ENCODE data around the gene FKTN.
A peak's percentile ranks its signal among the peaks of the same experiment; 100 is the strongest.

Gene FKTN

GRCh38 chr9:105593145-105593544, 35.2 kb downstream of the FKTN start:
- Histone ChIP-seq H3K79me2 (ENCODE audit: insufficient read depth, low read length) (no peaks in the 10 kb centered on the region), H3K4me1 (ENCODE audit: insufficient read depth, low read length, poor library complexity, severe bottlenecking) (no peaks in the 10 kb centered on the region), H3K9me3 (ENCODE audit: insufficient read depth, low read depth, low read length) (peaks cover 11% of the 10 kb centered on the region; the same call in 1 of the 2 replicates), H3F3A (ENCODE audit: low read depth) (no peaks in the 10 kb centered on the region), H3K4me3 (ENCODE audit: low read length, poor library complexity, severe bottlenecking) (no peak overlapping the region), H3K36me3 (ENCODE audit: insufficient read depth, low read length) (peaks cover 26% of the 10 kb centered on the region), H3K9ac (ENCODE audit: low read depth, low read length, poor library complexity, severe bottlenecking) (no peak overlapping the region), H2AFZ (ENCODE audit: low read length) (no peak overlapping the region), H4K20me1 (ENCODE audit: insufficient read depth, low read length, poor library complexity, severe bottlenecking) (no peaks in the 10 kb centered on the region), H3K9me2 (replicated peaks; ENCODE audit: low read depth, low read length) (no peaks in the 10 kb centered on the region), H3K4me2 (ENCODE audit: low read depth, low read length, poor library complexity, severe bottlenecking) (no peak overlapping the region), H3K27me3 (ENCODE audit: insufficient read depth, low read length, poor library complexity, severe bottlenecking) (no peaks in the 10 kb centered on the region)
- TF ChIP-seq EZH2phosphoT487 (IDR thresholded peaks at IDR 0.05; ENCODE audit: borderline replicate concordance) (no peak), CTCF (conservative IDR thresholded peaks at IDR 0.05; ENCODE audit: low read length) (no peak)

- no peak overlapping the region for H3K9ac ChIP-seq (ENCODE audit: low read depth, low read length, poor library complexity, severe bottlenecking)
- TF ChIP-seq CTCF (conservative IDR thresholded peaks at IDR 0.05; ENCODE audit: low read length) (peak; percentile 72), EZH2phosphoT487 (IDR thresholded peaks at IDR 0.05; ENCODE audit: borderline replicate concordance) (no peak)
- H3K36me3 ChIP-seq (ENCODE audit: insufficient read depth, low read length) = no peaks in the 10 kb centered on the region; the same call in 1 of the 2 replicates
- no peak overlapping the region for H3K4me2 ChIP-seq (ENCODE audit: low read depth, low read length, poor library complexity, severe bottlenecking)
- no peaks in the 10 kb centered on the region for H3K9me2 ChIP-seq (replicated peaks; ENCODE audit: low read depth, low read length)
- peaks cover 4% of the 10 kb centered on the region; the same call in 1 of the 2 replicates for H3F3A ChIP-seq (ENCODE audit: low read depth)
- no peaks in the 10 kb centered on the region for H3K4me1 ChIP-seq (ENCODE audit: insufficient read depth, low read length, poor library complexity, severe bottlenecking)
- no peak overlapping the region for H2AFZ ChIP-seq (ENCODE audit: low read length)
- no peaks in the 10 kb centered on the region for H4K20me1 ChIP-seq (ENCODE audit: insufficient read depth, low read length, poor library complexity, severe bottlenecking)
- no peaks in the 10 kb centered on the region for H3K27me3 ChIP-seq (ENCODE audit: insufficient read depth, low read length, poor library complexity, severe bottlenecking)
- no peaks in the 10 kb centered on the region for H3K9me3 ChIP-seq (ENCODE audit: insufficient read depth, low read depth, low read length)
- no peak overlapping the region for H3K4me3 ChIP-seq (ENCODE audit: low read length, poor library complexity, severe bottlenecking)
- no peaks in the 10 kb centered on the region for H3K79me2 ChIP-seq (ENCODE audit: insufficient read depth, low read length)
Observed at GRCh38 chr9:105608721-105609598, 51.0 kb downstream of the FKTN start.

- no peaks in the 10 kb centered on the region for H4K20me1 ChIP-seq (ENCODE audit: insufficient read depth, low read length, poor library complexity, severe bottlenecking)
Observed at GRCh38 chr9:105621001-105621400, 63.1 kb downstream of the FKTN start.

More at GRCh38 chr9:105621001-105621400, 63.1 kb downstream of the FKTN start:
- Histone ChIP-seq H3K4me3 (ENCODE audit: low read length, poor library complexity, severe bottlenecking) (no peak overlapping the region), H3K4me2 (ENCODE audit: low read depth, low read length, poor library complexity, severe bottlenecking) (no peak overlapping the region), H3K27me3 (ENCODE audit: insufficient read depth, low read length, poor library complexity, severe bottlenecking) (no peaks in the 10 kb centered on the region), H3K4me1 (ENCODE audit: insufficient read depth, low read length, poor library complexity, severe bottlenecking) (no peaks in the 10 kb centered on the region), H3K9me2 (replicated peaks; ENCODE audit: low read depth, low read length) (no peaks in the 10 kb centered on the region), H3K79me2 (ENCODE audit: insufficient read depth, low read length) (no peaks in the 10 kb centered on the region), H3K9ac (ENCODE audit: low read depth, low read length, poor library complexity, severe bottlenecking) (no peak overlapping the region), H2AFZ (ENCODE audit: low read length) (no peak overlapping the region), H3K9me3 (ENCODE audit: insufficient read depth, low read depth, low read length) (no peaks in the 10 kb centered on the region), H3K36me3 (ENCODE audit: insufficient read depth, low read length) (0 out of 2 replicates have a peak, but pooled peaks cover 3% of the 10 kb centered on the region), H3F3A (ENCODE audit: low read depth) (no peaks in the 10 kb centered on the region)
- no peak for TF ChIP-seq CTCF (conservative IDR thresholded peaks at IDR 0.05; ENCODE audit: low read length)
- no peak for TF ChIP-seq EZH2phosphoT487 (IDR thresholded peaks at IDR 0.05; ENCODE audit: borderline replicate concordance)

Data from Loucy (cell line).